ELF-1 (cell line): ENCODE data around the gene ERC2.

Experiments used
- DNase-seq: peaks from one replicate; pipeline ENCODE4 v3.0.0-alpha.2; 2016; ENCODE audit warnings: low read depth, low spot score

The ERC2 gene

DNA sequence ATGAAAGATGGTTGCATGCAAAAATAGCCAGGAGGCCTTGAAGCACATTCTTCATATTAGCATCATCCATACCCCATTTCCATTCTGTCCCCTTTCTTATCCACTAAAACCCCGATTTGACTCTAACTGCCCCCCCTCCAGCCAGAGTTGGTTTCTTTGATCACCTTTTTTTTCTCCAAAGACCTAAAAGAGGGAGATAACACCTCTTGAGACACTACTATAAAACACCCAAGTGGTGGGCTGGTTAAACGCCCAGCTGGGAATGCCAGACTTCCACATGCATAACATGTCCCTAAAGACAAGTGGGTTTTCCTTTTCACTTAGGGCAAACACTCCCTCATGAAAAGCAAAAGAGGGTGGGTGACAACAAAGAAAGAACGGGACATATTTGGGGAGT lies 847.2 kb downstream of the ERC2 start:
- peak; percentile 41 for DNase-seq

DNA sequence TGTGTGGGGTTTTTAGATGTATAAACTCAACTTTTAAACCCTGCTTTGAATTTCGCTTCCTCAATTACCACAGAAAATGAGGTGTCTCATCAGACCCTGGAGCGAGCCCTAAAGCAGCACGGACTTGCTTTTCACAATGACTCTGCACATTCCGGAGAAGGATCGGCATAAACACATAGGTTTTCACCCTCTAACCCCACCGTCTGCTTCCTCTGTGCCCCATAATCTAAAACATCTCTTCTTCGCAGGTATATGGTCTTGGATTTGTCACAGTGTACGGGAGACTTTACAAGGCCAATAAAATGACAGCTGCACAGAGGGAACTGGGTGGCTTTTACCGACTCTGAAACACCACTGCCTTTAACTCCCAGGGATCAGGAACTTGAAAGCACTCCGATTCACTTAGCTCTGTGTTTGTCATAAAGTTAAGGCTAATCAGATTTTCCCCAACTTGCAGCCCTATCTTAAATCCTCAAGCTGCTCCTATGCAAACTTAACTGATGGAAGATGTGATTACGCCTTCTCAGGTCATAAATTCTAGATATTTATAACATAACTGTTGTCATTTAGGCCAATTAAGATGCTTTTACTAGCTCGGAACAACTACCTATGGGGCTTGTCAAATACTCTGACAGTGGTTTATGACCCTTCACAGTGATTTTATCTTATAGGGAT lies 847.8 kb downstream of the ERC2 start:
- peak; percentile 78 for DNase-seq

- DNase-seq: no peak
Observed at GRCh38 chr3:55619046-55619808, 849.0 kb downstream of the ERC2 start.

- DNase-seq: peak; percentile 73
Observed at GRCh38 chr3:55617385-55617784, 850.9 kb downstream of the ERC2 start.

- peak; percentile 64 for DNase-seq
Observed at GRCh38 chr3:55616803-55617202, 851.5 kb downstream of the ERC2 start.

DNA sequence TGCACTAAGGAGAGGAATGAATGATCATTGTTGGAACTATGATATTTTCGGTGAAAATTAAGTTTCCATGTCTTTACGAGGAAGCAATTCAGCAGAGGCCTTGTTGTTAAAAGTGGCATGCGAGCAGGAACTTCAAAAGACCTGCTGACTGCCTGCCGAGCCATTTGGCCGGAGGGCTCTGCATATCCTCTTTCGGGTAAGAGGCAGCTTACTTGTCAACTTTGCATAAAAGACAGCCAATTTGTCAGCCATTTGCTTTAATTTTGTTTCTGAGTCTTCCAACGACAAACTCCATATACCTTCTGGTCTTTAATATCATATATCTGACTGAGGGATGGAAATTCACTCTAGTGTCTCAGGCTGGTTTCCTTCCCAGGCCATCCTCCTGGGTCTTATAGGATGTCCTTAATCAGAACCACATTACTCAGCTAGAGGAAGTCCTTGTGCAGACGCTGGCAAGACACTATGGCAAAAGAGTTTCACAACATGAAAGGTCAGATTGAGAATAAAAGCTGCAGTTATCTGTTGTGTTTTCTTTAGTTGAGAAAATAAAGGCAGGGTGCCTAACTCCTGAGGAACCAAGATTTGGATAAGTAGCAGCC lies 852.5 kb downstream of the ERC2 start:
- DNase-seq: peak; percentile 88

- DNase-seq: no peak
Observed at GRCh38 chr3:55615039-55615693, 853.1 kb downstream of the ERC2 start.

GRCh38 chr3:55611121-55611520 lies 857.1 kb downstream of the ERC2 start:
- no peak for DNase-seq

DNA sequence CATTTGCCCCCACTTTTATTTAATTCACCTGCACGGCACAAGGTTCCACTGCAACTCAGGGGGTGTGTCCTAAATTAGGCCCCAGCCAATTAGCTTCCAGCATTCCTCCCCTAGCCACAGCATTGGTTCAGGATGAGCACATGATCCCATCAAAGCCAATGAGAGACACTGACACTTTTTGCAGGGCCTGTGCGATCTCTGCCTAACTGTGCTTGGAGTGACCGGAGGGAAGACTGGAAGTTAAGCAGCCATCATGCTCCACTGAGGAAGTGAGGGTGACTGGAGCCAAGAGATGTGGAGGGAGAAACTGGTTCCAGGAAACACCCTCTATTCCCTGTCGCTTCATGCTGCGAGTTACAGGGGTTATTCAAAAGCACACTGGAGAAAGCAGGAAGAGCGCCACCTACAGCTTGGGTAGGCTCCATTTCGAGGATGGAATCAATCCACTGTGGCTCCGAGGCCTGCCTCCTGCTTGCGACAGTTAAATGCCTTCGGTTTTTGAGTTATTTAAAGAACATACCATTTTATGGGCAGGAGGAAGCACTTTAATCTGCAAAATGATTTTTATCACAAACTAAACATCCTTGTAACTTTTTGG lies 858.9 kb downstream of the ERC2 start:
- peak; percentile 58 for DNase-seq

DNA sequence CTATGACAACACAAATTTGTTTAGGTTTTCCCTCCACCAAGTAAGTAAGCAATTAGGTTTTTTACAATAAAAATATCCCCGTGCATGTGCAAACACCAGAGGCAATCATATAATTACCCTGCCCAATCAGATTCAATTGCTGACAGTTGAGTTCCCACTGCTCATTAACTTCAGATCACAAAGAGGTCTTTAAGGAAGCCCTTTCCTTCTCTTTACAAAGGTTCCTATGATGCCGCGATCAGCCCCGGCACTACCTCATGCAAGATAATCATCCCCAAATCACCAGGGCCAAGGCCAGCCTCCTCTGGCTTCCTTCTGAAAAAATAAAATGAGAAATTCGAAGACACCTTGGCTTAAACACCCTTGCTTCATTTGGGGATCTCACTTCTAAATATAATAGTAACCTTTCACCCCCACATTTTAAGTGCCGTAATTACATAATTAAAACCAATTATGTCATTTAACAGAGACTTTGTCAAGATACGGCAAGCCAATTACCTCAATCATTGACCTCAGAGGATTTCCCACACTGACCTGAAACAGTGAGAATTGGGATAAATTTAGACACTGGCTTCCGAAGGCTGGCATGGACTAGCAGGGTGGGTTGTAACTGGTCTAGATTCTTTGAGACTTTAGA lies 859.8 kb downstream of the ERC2 start:
- no peak for DNase-seq

DNA sequence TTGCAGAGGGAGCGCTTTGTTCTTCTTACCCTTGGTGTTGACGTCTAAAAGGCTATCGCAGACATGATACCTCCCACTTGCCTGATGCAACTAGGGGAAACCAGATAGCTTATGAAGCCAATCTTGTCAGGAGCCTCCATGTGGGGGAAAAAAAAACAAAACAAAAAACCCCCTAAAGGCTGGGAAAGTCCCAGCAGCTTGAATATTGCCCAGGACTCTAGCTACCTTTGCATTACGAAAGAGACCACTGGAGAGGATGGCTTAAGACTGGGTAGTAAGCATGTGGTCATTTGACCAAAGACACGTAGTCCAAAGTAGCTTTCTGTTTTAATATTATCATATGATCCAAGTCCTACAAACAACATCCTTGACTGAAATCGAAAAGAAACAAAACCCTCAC lies 860.4 kb downstream of the ERC2 start:
- no peak for DNase-seq

- peak; percentile 60 for DNase-seq
Observed at GRCh38 chr3:55607175-55607574, 861.1 kb downstream of the ERC2 start.

DNA sequence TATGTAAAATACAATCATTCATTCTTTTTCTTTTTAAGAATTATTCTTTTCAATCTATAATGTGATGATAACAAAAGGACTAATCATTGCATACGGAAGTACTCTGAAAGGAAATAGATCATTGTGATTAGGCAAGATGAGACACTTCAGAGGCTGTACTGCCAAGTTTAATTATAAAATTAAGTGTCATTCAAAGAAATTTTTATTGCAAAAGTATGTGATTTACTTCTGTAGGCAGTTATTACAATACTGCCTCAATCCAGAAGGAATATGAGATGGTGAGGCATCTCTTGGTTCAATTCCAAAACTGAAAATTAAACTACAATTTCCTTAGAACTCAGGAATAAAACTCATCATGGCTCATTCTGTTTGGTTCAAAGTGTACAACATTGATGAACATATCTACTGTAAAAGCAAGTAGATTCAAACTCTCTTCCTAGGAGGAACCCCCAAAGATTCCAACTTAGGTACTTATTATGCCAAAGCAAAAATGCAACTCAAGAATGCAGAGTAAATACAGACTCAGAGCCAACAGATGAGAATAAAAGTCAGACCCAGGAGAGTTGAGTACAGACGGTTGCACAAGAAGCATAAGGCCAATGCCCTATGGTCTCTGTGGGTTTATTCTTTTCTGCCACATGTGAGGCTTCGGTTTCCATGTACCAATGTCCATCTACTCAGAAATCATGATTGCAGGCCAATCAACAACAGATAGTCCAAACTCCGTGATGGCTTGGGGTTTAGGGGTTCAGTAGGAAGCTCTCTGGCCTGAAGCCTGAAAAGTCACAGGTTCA lies 862.6 kb downstream of the ERC2 start:
- DNase-seq: no peak

DNA sequence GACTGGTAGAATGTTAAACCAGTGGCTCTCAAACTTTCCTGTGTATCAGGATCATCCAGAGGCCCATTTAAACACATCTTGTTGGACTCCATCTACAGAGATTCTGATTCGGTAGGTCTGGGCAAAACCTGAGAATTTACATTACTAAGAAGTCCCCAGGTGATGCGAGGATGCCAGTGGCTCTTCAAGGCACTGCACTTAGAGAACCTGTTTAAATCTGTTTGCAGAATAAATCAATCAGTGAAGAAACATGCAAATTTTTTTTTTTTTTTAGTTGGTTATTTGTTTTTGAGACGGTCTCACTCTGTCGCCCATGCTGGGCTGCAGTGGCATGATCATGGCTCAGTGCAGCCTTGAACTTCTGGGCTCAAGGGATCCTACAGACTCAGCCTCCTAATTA lies 863.4 kb downstream of the ERC2 start:
- no peak for DNase-seq

DNA sequence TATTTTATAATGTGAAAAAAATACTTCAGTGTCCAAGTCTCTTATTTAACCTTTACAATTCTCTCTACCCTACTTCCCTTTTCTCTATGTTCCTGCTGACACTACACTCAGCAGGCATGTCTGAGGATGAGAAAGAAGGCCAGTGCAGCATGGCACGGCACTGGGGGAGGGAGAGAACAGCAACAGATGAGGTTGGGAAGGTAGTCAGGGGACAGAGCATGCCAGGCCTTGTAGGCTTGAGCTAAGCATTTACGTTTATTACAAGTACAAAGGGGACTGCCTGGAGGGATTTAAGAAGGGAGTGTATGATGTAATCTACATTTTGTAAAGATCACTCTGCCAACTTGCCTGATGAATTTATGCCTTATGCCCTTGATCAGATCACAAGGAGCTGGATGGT lies 863.9 kb downstream of the ERC2 start:
- no peak for DNase-seq

- no peak for DNase-seq
Observed at GRCh38 chr3:55601366-55602080, 866.7 kb downstream of the ERC2 start.

DNA sequence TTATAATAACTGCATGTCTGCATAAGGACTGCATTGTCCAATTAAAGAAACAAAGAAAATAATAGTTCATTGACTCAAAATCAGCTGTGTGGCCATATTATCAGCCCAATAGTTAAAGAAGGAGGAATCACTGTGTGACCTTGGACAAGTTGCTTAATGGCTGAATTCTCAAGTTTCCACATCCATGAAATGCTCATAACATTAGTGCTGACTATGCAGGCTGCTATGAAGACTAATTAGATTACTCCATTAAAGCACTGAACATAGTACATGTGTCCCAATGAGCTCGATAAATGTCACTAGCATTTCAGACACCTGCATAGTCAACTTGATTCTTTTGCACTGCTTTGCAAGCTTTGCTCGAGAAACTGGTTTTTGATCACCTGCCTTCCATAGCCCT lies 870.0 kb downstream of the ERC2 start:
- no peak for DNase-seq

- no peak for DNase-seq
Observed at GRCh38 chr3:55597641-55598040, 870.6 kb downstream of the ERC2 start.

- no peak for DNase-seq
Observed at GRCh38 chr3:55596212-55596611, 872.1 kb downstream of the ERC2 start.

- no peak for DNase-seq
Observed at GRCh38 chr3:55595420-55595819, 872.8 kb downstream of the ERC2 start.
